Brain microvascular endothelial cell (primary cell): Measurements from ENCODE around the gene TMEM52B.

Source experiments
- DNase-seq: peaks from one replicate; pipeline ENCODE4 v3.0.0-alpha.2; 2020
- H3K27ac ChIP-seq: fragments of 250-450 bp; sonication (Bioruptor Pico); 2 replicates; pipeline ENCODE4 v1.5.1; 2020; ENCODE audit warnings: mild to moderate bottlenecking, moderate library complexity
- H3K27me3 ChIP-seq: fragments of 250-450 bp; sonication (Bioruptor Pico); replicated peaks from 2 replicates; pipeline ENCODE4 v1.5.1; 2020; ENCODE audit warnings: mild to moderate bottlenecking
- H3K36me3 ChIP-seq: fragments of 250-450 bp; sonication (Bioruptor Pico); replicated peaks from 2 replicates; pipeline ENCODE4 v1.5.1; 2020; ENCODE audit warnings: mild to moderate bottlenecking
- H3K4me3 ChIP-seq: 2 replicates; pipeline ENCODE4 v1.5.1; 2011; ENCODE audit warnings: low read depth, mild to moderate bottlenecking, control low read depth, low read length, moderate library complexity
- CTCF ChIP-seq: IDR thresholded peaks from 2 replicates; pipeline ENCODE4 v1.5.1; 2011; ENCODE audit warnings: low read depth, mild to moderate bottlenecking, moderate library complexity, low read length, control low read depth, inconsistent platforms; ENCODE audit errors: missing control alignments
- in situ Hi-C: cut with HindIII; loops from 2 replicates; pipeline ENCODE4 v1.10.0; 2017; ENCODE audit warnings: low sequenced_read_pairs, low pct_ligation_motif_present

Gene TMEM52B

GRCh38 chr12:10211101-10211939 lies 32.5 kb downstream of the TMEM52B start:
- Histone ChIP-seq H3K4me3 (no peak overlapping the region), H3K36me3 (peaks cover 2% of the 10 kb centered on the region), H3K27ac (peak overlapping the region; percentile 99), H3K27me3 (no peaks in the 10 kb centered on the region)
- in situ Hi-C loops = no loop called here
- TF ChIP-seq CTCF = no peak
- DNase-seq = no peak

GRCh38 chr12:10211940-10212738 lies 33.3 kb downstream of the TMEM52B start:
- Histone ChIP-seq H3K27ac (peak overlapping the region; percentile 99), H3K27me3 (no peaks in the 10 kb centered on the region), H3K36me3 (peaks cover 2% of the 10 kb centered on the region), H3K4me3 (peak overlapping the region; percentile 97)
- DNase-seq = peak; percentile 99
- in situ Hi-C loops = no loop called here
- no peak for TF ChIP-seq CTCF

- in situ Hi-C loops = no loop called here
- peak; percentile 80 for DNase-seq
- H3K36me3 ChIP-seq = peaks cover 2% of the 10 kb centered on the region
- H3K4me3 ChIP-seq = peak within 1 kb of the TSS; percentile 97
- H3K27ac ChIP-seq = peak within 1 kb of the TSS; percentile 99
- no peaks in the 10 kb centered on the region for H3K27me3 ChIP-seq
- no peak for TF ChIP-seq CTCF
These were observed 33.9 kb downstream of the TMEM52B start, which contains the start of gene GABARAPL1 for GRCh38 chr12:10212739-10213131. GABARAPL1 (plus strand) TSS chr12:10212877; CDS start chr12:10213130, 253 bp downstream.

GRCh38 chr12:10213168-10214135 lies 34.6 kb downstream of the TMEM52B start:
- no peaks in the 10 kb centered on the region for H3K27me3 ChIP-seq
- peaks cover 9% of the 10 kb centered on the region for H3K36me3 ChIP-seq
- in situ Hi-C loops = no loop called here
- DNase-seq = peak; percentile 86
- TF ChIP-seq CTCF = no peak
- peak overlapping the region; percentile 99 for H3K27ac ChIP-seq
- peak overlapping the region; percentile 97 for H3K4me3 ChIP-seq

GRCh38 chr12:10214136-10214894 lies 35.5 kb downstream of the TMEM52B start:
- peak overlapping the region; percentile 97 for H3K4me3 ChIP-seq
- no peaks in the 10 kb centered on the region for H3K27me3 ChIP-seq
- peak; percentile 59 for DNase-seq
- H3K36me3 ChIP-seq = peaks cover 14% of the 10 kb centered on the region
- no peak for TF ChIP-seq CTCF
- in situ Hi-C loops = no loop called here
- peak overlapping the region; percentile 99 for H3K27ac ChIP-seq
